D721Med (cell line): Measurements from ENCODE around the gene ADCK1.

ENCODE experiments used
- DNase-seq: peaks from one replicate; pipeline ENCODE4 v3.0.0; 2011; ENCODE audit warnings: low spot score; ENCODE audit not compliant: insufficient read length
- FAIRE-seq: peaks from 2 replicates; lab custom pipeline; 2011; peaks lifted over from hg19 to GRCh38; lab: Jason Lieb, UNC
- TF ChIP-seq, protein P1 (sequence below): IDR thresholded peaks from 2 replicates; pipeline ENCODE4 v1.5.1; 2012; ENCODE audit warnings: mild to moderate bottlenecking, control low read depth; ENCODE audit not compliant: insufficient read depth; ENCODE audit errors: missing control alignments

ADCK1 gene

DNA sequence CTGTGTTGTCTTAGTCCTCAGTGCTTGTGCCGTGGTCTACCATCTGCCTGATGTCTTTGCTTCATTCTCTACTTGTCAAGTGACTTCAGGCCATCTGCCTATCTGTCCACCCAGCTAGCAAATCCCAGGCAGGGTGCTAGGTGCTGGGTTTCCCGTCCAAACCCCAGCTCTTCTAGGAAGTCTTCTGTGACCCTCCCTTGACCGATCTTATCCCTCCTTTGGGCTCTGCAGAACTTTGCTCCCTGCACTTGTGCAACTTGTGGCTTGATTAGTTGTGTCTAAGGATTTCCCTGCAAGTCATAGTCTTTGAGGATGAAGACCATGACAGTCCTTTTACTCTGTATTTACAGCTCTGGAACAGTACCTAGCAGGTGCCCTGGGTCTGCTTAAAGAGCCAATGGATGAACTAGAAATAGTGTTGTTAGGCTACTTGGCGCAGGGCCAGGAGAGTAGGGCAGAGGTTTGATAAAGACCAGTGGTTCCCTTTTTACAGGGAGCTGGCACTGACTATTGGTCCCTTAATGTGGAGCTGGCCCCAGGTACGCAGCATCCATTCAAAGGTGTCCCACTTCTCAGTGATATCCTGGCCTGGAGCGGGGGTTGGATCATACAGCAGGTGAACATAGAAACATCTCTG lies 60.1 kb downstream of the ADCK1 start:
- no peak for FAIRE-seq
- TF ChIP-seq, protein P1, sequence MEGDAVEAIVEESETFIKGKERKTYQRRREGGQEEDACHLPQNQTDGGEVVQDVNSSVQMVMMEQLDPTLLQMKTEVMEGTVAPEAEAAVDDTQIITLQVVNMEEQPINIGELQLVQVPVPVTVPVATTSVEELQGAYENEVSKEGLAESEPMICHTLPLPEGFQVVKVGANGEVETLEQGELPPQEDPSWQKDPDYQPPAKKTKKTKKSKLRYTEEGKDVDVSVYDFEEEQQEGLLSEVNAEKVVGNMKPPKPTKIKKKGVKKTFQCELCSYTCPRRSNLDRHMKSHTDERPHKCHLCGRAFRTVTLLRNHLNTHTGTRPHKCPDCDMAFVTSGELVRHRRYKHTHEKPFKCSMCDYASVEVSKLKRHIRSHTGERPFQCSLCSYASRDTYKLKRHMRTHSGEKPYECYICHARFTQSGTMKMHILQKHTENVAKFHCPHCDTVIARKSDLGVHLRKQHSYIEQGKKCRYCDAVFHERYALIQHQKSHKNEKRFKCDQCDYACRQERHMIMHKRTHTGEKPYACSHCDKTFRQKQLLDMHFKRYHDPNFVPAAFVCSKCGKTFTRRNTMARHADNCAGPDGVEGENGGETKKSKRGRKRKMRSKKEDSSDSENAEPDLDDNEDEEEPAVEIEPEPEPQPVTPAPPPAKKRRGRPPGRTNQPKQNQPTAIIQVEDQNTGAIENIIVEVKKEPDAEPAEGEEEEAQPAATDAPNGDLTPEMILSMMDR = no peak
- no peak for DNase-seq

DNA sequence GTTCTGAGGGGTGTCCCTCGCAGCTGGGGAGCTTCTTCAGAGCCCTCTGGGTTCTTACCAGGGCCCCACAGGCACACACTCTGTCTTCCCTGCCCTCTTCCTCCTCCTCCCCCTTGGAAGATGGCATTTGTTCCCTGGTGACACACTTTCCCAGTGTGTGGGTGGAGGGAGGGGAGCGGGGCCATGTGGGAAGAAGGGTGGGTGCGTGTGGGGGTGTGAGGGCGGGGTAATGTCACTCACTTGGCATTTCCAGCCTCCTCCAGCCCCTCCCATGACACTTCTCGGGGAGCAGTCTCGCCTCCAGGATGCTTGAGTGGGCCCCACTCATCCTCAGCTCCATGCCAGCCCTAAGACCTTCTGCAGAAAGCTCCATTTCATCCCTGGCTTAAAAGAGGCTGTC lies 61.3 kb downstream of the ADCK1 start:
- no peak for FAIRE-seq
- no peak for DNase-seq
- TF ChIP-seq, protein P1 = no peak

DNA sequence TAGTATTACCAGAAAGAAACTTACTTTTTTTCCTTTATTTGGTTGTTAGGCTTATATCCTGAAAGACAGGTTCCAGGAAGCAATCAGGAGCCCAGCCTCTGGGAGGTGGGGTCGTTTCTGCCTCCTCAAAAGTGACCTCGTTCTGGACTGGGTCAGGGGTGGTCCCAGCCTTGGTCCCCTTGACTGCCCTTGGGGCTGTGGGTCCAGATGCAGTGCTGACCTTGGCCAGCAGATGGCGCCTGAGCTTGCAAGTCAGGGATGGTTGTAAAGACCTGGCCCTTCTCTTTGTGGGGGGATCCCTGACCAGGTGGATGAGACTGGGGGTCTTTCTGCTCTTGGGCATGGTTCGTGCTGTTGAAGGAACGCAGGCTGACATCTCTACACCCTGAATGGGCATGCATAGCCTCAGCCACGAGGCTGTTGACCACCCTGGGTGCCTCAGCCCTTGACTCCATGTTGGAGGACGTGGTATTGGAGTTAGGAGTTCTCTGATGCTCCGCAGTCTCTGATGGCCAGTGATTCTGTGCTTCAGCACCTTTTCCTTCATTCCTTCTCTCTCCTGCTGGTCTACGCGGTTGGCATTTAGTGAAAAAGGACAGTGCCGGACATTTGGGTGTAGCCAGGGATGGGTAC lies 62.4 kb downstream of the ADCK1 start:
- FAIRE-seq (no peak), DNase-seq (peak; percentile 73)

DNA sequence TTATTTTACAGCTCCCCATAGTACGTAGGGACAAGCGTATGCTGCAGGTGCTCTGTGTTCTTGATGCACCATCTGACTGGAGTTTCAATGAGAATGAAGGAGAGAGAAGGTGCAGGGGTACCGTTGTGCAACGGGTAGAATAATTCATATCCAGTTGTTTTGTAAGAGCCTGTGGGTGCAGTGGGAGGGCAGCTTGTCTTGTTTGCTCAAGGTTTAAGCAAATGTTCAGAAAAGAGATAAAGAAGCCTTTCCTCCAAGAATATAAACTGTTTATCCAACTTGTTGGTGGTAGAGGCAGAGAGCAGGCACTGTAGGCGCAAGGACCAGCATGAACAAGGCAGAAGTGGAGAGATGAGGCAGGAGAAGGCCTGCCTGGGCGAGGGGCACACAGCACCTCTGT lies 64.2 kb downstream of the ADCK1 start:
- TF ChIP-seq, protein P1 = no peak
- DNase-seq (no peak), FAIRE-seq (no peak)

More for the DNA sequence above, 62.4 kb downstream of the ADCK1 start:
- TF ChIP-seq, protein P1 = peak; percentile 92

DNA sequence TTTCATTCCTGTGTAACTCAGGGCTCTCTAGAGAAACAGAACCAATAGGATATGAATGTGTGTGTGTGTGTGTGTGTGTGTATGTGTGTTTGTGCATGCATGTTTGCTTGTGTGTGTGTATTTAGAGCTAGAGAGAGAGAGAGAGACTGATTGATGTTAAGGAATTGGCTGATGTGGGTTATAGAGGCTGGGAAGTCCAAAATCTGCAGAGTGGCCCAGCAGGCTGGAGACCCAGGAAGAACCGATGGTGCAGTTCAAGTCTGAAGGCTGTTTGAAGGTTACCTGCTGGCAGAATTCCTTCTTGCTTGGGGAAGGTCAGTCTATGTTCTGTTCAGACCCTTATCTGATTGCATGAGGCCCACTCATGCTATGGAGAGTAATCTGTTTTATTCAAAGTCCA lies 64.7 kb downstream of the ADCK1 start:
- FAIRE-seq (no peak), DNase-seq (no peak)
- TF ChIP-seq, protein P1 = no peak

DNA sequence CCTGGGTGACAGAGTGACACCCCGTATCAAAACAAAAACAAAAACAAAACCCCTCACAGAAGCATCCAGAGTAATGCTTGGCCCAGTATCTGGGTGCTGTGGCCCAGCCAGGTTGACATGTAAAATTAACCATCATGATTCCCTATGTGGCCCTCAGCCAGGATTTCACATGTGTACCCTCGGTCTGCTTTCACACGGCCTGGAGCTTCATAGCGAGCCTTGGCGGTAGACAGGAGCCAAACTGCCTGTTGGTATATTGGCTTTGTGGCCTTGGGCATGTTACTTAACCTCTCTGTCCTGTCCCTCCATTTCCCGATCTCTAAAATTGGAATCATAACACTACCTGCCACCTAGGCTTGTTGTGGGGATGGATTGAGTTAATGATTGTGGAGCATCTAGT lies 65.5 kb downstream of the ADCK1 start:
- TF ChIP-seq, protein P1 = no peak
- FAIRE-seq (no peak), DNase-seq (no peak)

DNA sequence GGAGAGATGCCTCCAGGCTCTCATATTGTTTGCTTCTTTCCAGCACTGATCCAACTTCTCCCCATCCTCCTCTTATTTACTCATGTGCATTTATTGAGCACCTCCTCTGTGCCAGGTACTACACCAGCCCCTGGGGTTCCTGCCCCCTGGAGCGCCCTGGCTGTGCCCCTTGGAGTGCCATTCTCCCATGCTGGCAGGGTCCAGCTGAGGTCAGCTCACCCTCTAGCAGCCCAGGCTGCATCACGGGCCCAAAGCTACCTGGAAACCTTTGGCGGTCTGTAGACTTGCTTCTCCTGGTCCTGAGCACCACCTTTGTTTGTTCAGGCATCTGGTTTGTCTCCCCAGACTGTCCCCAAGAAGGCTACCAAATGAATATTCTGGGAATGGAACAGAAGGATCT lies 67.0 kb downstream of the ADCK1 start:
- TF ChIP-seq, protein P1 = no peak
- no peak for DNase-seq

More for the DNA sequence above, 67.0 kb downstream of the ADCK1 start:
- FAIRE-seq = no peak
